VCaP (cell line): ENCODE results near the gene ATF6.
A peak's percentile ranks its signal among the peaks of the same experiment; 100 is the strongest.

ENCODE experiments used
- H3K27ac ChIP-seq: fragments of 450-650 bp; 2 replicates; pipeline ENCODE4 v1.5.1; 2017
- CTCF ChIP-seq: fragments of 450-650 bp; conservative IDR thresholded peaks from 2 replicates; pipeline ENCODE4 v1.5.1; 2017; ENCODE audit warnings: mild to moderate bottlenecking, moderate library complexity

Gene ATF6

GRCh38 chr1:161723459-161724141 is 42.5 kb upstream of the ATF6 start:
- H3K27ac ChIP-seq, result peak overlapping the region; percentile 32

GRCh38 chr1:161725258-161725907 is 40.7 kb upstream of the ATF6 start:
- peak overlapping the region; percentile 70 for H3K27ac ChIP-seq

More at GRCh38 chr1:161723459-161724141, 42.5 kb upstream of the ATF6 start:
- no peak for TF ChIP-seq CTCF

GRCh38 chr1:161725908-161726472 is 40.1 kb upstream of the ATF6 start:
- TF ChIP-seq CTCF, result peak; percentile 5; the same call in 1 of the 2 replicates
- peak overlapping the region; percentile 70 for H3K27ac ChIP-seq

- H3K27ac ChIP-seq, result peak overlapping the region; percentile 70
- no peak for TF ChIP-seq CTCF
These were observed 39.5 kb upstream of the ATF6 start for GRCh38 chr1:161726473-161727255.

GRCh38 chr1:161727256-161727924 is 38.7 kb upstream of the ATF6 start:
- H3K27ac ChIP-seq, result peak overlapping the region; percentile 70
- no peak for TF ChIP-seq CTCF

GRCh38 chr1:161728376-161729226 is 37.5 kb upstream of the ATF6 start:
- no peak overlapping the region for H3K27ac ChIP-seq
- TF ChIP-seq CTCF, result no peak

GRCh38 chr1:161730050-161730564 is 36.0 kb upstream of the ATF6 start:
- no peak overlapping the region for H3K27ac ChIP-seq
- no peak for TF ChIP-seq CTCF
